Neural progenitor cell (in vitro differentiated cells): ENCODE measurements around the gene G6PD. TPM values are rescaled to one million over a fixed set of nuclear protein-coding genes. Genes with fewer than 3 reads are reported as not detected.

Experiments used
- DNase-seq: peaks from one replicate; pipeline ENCODE4 v3.0.0-alpha.2; 2016; ENCODE audit warnings: low spot score
- H2AFZ ChIP-seq: fragments of 200-600 bp; sonication (generic); replicated peaks from 2 replicates; pipeline ENCODE4 v1.6.1; 2016; ENCODE audit warnings: antibody characterized with exemption
- H3F3A ChIP-seq: fragments of 200-600 bp; sonication (generic); 2 replicates; pipeline ENCODE4 v1.6.1; 2016; ENCODE audit warnings: antibody characterized with exemption, low read depth
- H3K27ac ChIP-seq: fragments of 200-600 bp; sonication (generic); 2 replicates; pipeline ENCODE4 v1.5.1; 2016; ENCODE audit warnings: mild to moderate bottlenecking
- H3K27me3 ChIP-seq: fragments of 200-600 bp; sonication (generic); 2 replicates; pipeline ENCODE4 v1.6.1; 2016; ENCODE audit warnings: mild to moderate bottlenecking, moderate library complexity
- H3K36me3 ChIP-seq: fragments of 200-600 bp; sonication (generic); 2 replicates; pipeline ENCODE4 v1.5.1; 2016
- H3K4me1 ChIP-seq: fragments of 200-600 bp; sonication (generic); 2 replicates; pipeline ENCODE4 v1.6.1; 2016; ENCODE audit warnings: mixed run types
- H3K4me2 ChIP-seq: fragments of 200-600 bp; sonication (generic); 2 replicates; pipeline ENCODE4 v1.6.1; 2016
- H3K4me3 ChIP-seq: fragments of 200-600 bp; sonication (generic); 2 replicates; pipeline ENCODE4 v1.5.1; 2016
- H3K79me2 ChIP-seq: fragments of 200-600 bp; sonication (generic); 2 replicates; pipeline ENCODE4 v1.6.1; 2016; ENCODE audit warnings: low read depth
- H3K9ac ChIP-seq: fragments of 200-600 bp; sonication (generic); 2 replicates; pipeline ENCODE4 v1.6.1; 2016
- H3K9me3 ChIP-seq: fragments of 200-600 bp; sonication (generic); 2 replicates; pipeline ENCODE4 v1.5.1; 2016; ENCODE audit warnings: low read depth
- H4K20me1 ChIP-seq: fragments of 200-600 bp; sonication (generic); 2 replicates; pipeline ENCODE4 v1.6.1; 2016; ENCODE audit warnings: low read depth
- H3K27ac Mint-ChIP-seq: 3 replicates; pipeline ENCODE4 v1.8.0; 2021; ENCODE audit warnings: mixed read lengths
- H3K27me3 Mint-ChIP-seq: 2 replicates; pipeline ENCODE4 v1.8.0; 2022; ENCODE audit warnings: low read depth, mild to moderate bottlenecking, inconsistent platforms, moderate library complexity, mixed read lengths; ENCODE audit not compliant: insufficient read depth
- H3K36me3 Mint-ChIP-seq: 3 replicates; pipeline ENCODE4 v1.8.0; 2021; ENCODE audit warnings: mixed read lengths
- H3K4me1 Mint-ChIP-seq: 3 replicates; pipeline ENCODE4 v1.8.0; 2021; ENCODE audit warnings: mixed read lengths
- H3K4me3 Mint-ChIP-seq: 3 replicates; pipeline ENCODE4 v1.8.0; 2021; ENCODE audit warnings: mild to moderate bottlenecking, moderate library complexity, mixed read lengths
- H3K9me3 Mint-ChIP-seq: 3 replicates; pipeline ENCODE4 v1.8.0; 2020; ENCODE audit warnings: mixed read lengths
- CTCF ChIP-seq: fragments of 200-600 bp; sonication (generic); IDR thresholded peaks from 2 replicates; pipeline ENCODE4 v1.5.1; 2017; ENCODE audit warnings: antibody characterized with exemption, mild to moderate bottlenecking
- EZH2 ChIP-seq: fragments of 200-600 bp; sonication (generic); IDR thresholded peaks from 2 replicates; pipeline ENCODE4 v1.6.1; 2017; ENCODE audit warnings: antibody characterized with exemption, mild to moderate bottlenecking, moderate library complexity
- EZH2phosphoT487 ChIP-seq: fragments of 200-600 bp; sonication (generic); IDR thresholded peaks from 2 replicates; pipeline ENCODE4 v1.6.1; 2017; ENCODE audit warnings: antibody characterized with exemption
- total RNA-seq: library from RNA; depleted of rRNA; stranded (reverse); fragments of >200 nt; gene quantifications from 2 replicates; pipeline ENCODE4 v1.2.3, GENCODE V29; 2015; ENCODE audit warnings: low replicate concordance

The G6PD gene
- total RNA-seq, 1 donor from 2014 or later = 21.6 TPM

GRCh38 chrX:154509455-154509854 is 37.2 kb downstream of the G6PD start:
- no peaks in the 10 kb centered on the region for H3K4me1 ChIP-seq
- H3K27me3 ChIP-seq = no peaks in the 10 kb centered on the region
- Mint-ChIP-seq H3K9me3 (peaks cover 23% of the 10 kb centered on the region), H3K27me3 (peaks cover 5% of the 10 kb centered on the region), H3K4me1 (peaks cover 3% of the 10 kb centered on the region), H3K27ac (no peak overlapping the region), H3K4me3 (no peak overlapping the region), H3K36me3 (peaks cover 16% of the 10 kb centered on the region)
- H3K9ac ChIP-seq = no peak overlapping the region
- peaks cover 3% of the 10 kb centered on the region for H3K9me3 ChIP-seq
- H2AFZ ChIP-seq = no peak overlapping the region
- H3K4me3 ChIP-seq = no peak overlapping the region
- no peak overlapping the region for H3K4me2 ChIP-seq
- DNase-seq = no peak
- no peak for TF ChIP-seq EZH2phosphoT487
- no peak for TF ChIP-seq EZH2
- no peak for TF ChIP-seq CTCF
- H3K36me3 ChIP-seq = no peaks in the 10 kb centered on the region
- no peaks in the 10 kb centered on the region for H4K20me1 ChIP-seq
- H3K79me2 ChIP-seq = no peaks in the 10 kb centered on the region
- no peak overlapping the region for H3K27ac ChIP-seq
- H3F3A ChIP-seq = no peaks in the 10 kb centered on the region

- Mint-ChIP-seq H3K4me3 (no peak overlapping the region), H3K27ac (no peak overlapping the region), H3K4me1 (no peaks in the 10 kb centered on the region), H3K9me3 (peaks cover 16% of the 10 kb centered on the region), H3K36me3 (peaks cover 15% of the 10 kb centered on the region), H3K27me3 (peaks cover 5% of the 10 kb centered on the region)
- no peak overlapping the region for H3K27ac ChIP-seq
- H3K4me3 ChIP-seq = no peak overlapping the region
- H3K9ac ChIP-seq = no peak overlapping the region
- no peaks in the 10 kb centered on the region for H4K20me1 ChIP-seq
- no peaks in the 10 kb centered on the region for H3K4me1 ChIP-seq
- H3F3A ChIP-seq = no peaks in the 10 kb centered on the region
- TF ChIP-seq CTCF (no peak), EZH2 (no peak), EZH2phosphoT487 (no peak)
- H3K4me2 ChIP-seq = no peak overlapping the region
- H3K79me2 ChIP-seq = no peaks in the 10 kb centered on the region
- DNase-seq = no peak
- peaks cover 3% of the 10 kb centered on the region for H3K9me3 ChIP-seq
- no peak overlapping the region for H2AFZ ChIP-seq
- H3K36me3 ChIP-seq = no peaks in the 10 kb centered on the region
- H3K27me3 ChIP-seq = no peaks in the 10 kb centered on the region
Measured at GRCh38 chrX:154508384-154508745, 38.3 kb downstream of the G6PD start.

GRCh38 chrX:154507673-154508383 is 38.8 kb downstream of the G6PD start:
- H2AFZ ChIP-seq = no peak overlapping the region
- no peaks in the 10 kb centered on the region for H4K20me1 ChIP-seq
- H3K9ac ChIP-seq = no peak overlapping the region
- H3K27me3 ChIP-seq = no peaks in the 10 kb centered on the region
- no peak overlapping the region for H3K4me3 ChIP-seq
- H3F3A ChIP-seq = no peaks in the 10 kb centered on the region
- TF ChIP-seq CTCF (no peak), EZH2phosphoT487 (no peak), EZH2 (no peak)
- Mint-ChIP-seq H3K4me3 (no peak overlapping the region), H3K27me3 (peaks cover 6% of the 10 kb centered on the region), H3K36me3 (peaks cover 15% of the 10 kb centered on the region), H3K4me1 (no peaks in the 10 kb centered on the region), H3K27ac (no peak overlapping the region), H3K9me3 (peaks cover 18% of the 10 kb centered on the region)
- H3K4me2 ChIP-seq = no peak overlapping the region
- H3K79me2 ChIP-seq = no peaks in the 10 kb centered on the region
- H3K9me3 ChIP-seq = peaks cover 3% of the 10 kb centered on the region
- no peaks in the 10 kb centered on the region for H3K36me3 ChIP-seq
- H3K4me1 ChIP-seq = no peaks in the 10 kb centered on the region
- DNase-seq = no peak
- no peak overlapping the region for H3K27ac ChIP-seq
